HG02678 (cell line): ENCODE measurements around the gene HIVEP2.

Experiments used
- ATAC-seq: cut with Tn5 transposase; IDR thresholded peaks from one replicate; pipeline ENCODE4 v1.9.1; 2021; ENCODE audit warnings: mild to moderate bottlenecking, moderate library complexity; ENCODE audit not compliant: unreplicated experiment

The HIVEP2 gene

GRCh38 chr6:142845624-142846458 lies 99.1 kb downstream of the HIVEP2 start:
- no peak for ATAC-seq

GRCh38 chr6:142845143-142845571 lies 99.8 kb downstream of the HIVEP2 start:
- ATAC-seq, result peak; percentile 33

- ATAC-seq, result no peak
These were observed 100.8 kb downstream of the HIVEP2 start for GRCh38 chr6:142844065-142844755.

GRCh38 chr6:142843361-142843760 lies 101.6 kb downstream of the HIVEP2 start:
- ATAC-seq, result no peak

DNA sequence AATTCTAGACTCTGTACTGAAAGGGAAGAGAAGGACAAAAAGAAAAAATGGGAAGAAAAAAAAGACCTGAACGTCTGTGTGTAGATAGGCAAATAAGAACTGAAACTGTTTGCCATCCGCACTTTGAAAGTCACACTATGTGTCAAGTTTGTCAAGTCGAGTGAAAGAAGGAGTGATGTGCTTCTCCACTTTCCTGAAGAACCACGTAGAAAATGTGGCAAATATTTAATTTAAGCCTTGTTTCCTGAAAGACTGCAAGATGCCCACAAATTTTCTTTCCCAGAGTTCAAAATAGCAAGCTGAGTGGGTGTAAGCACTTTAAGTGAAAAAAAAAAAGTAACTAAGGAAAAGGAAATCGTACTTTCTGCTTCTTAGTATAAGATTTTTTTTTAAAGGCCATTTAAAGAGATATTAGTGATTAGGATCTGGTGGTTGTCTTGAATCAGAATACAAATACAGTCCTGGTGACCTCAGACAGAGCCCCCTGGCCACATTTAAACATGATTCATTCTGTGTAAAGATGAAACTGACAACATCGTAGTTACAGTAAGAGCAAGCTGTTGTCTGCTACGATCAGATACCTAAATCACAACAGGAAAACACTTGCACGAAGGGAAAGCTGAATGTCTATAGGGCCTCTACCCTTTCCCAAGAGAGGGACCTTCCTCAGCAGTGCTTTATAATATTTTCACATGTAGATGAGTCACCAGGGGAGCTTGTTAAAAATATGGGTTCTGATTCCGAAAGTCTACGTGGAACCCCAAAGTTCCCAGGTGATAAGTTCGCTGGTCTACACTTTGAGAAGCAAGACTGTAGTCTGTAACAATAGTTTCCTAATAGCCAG lies 102.3 kb downstream of the HIVEP2 start:
- peak; percentile 64 for ATAC-seq

- ATAC-seq, result no peak
These were observed 103.1 kb downstream of the HIVEP2 start for GRCh38 chr6:142841915-142842314.

DNA sequence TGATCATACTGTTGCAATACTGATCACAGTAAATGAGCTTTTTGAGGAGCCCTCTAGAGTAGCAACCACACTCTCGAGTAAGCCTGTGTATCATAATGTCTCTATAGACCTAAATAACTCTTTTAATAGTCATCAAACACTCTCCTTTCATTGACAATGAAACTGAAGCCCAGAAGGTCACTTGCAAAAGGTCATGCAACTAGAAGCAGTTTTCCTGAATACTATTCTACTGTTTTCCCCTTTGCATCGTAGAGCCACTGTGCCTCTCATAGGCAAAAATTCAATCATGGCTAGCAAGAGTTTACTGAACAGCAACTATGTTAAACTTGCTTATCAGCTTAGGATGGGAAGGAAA lies 105.3 kb downstream of the HIVEP2 start:
- no peak for ATAC-seq

DNA sequence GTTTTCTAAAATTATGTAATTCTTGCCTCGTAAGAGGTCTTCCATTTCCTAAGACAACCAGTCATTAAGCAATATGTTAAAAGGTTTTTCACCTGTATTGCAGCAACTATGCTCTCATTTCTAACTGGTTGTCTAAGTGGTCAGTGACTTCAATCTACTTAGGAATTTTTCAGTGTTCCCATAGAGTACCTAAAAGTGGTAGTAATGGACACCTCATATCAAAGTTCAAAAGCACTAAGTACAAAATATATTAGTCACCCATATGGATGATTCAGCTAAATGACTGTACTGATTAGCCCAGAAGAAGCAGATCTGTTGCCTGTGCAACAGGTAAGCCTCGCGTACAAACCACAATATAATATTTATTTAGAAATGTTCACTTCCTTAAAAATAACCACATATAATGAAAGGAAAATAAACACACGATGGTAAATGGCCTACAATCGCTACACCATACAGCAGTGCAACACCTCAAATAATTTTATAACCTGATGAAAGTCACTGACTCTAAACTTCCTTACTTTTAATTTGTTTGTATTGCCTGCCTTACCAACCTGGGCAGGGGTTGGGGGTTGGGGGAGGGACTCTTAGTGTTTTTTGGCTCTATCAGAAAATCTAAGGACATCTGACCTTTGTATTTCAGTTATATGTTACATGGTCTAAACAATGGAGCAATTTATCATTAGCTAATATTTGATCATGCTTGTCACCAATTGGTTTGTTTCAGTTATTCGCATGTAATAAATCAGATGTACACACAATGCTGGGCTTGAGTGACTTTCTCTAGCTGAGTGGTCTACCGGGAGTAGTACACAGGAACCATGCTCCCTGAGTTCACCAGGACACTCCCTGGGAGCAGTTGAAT lies 105.9 kb downstream of the HIVEP2 start:
- no peak for ATAC-seq

DNA sequence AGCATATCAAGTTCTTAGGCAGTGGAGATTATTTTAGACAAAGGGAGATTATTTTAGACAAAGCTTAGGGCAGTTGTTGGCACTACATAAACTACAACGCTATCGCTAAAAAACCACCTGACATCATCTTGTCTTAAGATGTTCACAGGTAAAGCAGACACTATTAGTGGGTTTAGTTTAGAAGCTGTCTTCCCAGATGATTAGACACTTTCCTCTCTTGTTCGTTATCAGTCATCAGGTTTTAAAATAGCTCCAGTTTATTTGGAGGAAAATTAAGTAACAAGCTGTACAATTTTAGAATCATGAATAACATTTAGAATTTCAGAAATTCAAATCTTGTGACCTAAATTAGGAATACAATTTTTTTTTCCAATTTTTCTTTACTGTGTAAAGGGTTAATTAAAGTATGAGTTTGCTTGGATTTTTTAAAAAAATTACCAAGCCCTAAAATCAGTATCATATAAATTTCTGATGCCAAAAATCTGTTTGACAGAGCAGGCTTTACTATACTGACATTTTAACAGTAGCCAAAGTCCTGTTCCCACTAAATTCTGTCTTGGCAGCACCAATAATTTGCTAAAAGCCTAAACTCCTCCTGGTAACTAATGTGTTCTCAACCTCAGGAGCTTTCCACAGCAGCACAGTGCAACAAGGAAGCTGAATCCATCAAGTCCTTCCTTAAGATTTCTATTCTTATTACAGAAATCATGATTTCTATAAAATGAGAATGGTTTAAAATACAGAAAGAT lies 109.0 kb downstream of the HIVEP2 start:
- no peak for ATAC-seq

DNA sequence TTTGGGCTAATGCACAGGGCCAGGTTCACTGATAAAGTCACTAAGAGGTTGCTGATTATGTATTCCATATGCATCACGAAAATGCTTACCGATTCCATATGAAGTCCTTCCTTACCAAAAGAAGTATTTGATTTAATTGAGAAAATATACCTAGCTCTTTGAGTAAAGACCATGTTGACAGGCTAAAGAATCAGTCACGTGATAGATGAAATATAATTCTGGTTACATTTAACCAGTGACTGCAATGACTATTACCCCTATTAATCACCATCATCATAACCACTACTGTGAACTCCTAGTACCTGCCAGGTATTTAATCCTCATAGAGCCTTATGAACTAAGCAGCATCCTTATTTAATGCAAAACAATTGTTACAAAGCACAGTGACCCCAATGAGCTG lies 110.1 kb downstream of the HIVEP2 start:
- no peak for ATAC-seq

DNA sequence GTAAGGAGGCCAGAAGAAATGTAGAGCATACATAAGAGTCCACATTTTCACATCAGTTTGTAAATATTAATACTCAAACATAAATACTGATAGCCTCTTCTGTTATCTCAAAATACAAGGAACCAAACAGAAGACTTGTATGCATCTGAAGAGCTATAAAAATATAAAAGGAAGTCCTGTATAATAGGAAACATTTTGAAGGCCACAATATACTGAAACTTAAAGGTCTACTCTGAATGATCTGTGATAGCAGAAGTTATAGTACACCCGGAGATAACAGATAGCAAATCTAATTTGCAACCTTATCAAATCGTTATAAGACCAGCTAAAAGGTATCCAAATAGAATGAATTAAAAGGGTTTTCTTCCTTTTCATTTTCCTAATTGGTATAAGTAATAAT lies 111.2 kb downstream of the HIVEP2 start:
- no peak for ATAC-seq

DNA sequence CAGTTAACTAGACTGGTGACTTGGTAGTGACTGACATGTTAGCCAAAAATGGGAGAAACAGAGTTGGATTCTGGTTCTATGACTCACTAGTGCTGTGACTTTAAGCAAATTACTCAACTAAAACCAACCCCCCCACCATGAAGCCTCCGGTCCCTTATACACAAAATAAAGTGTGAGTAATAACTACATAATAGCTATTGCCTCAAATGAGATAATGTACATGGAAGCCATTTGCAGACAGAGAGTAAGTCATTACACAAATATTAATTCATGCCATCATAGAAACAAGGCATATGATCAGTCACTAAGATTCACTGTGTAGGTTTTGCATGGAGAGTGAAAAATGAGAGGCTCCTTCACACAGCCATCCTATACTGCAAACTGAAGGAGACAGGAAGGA lies 111.9 kb downstream of the HIVEP2 start:
- no peak for ATAC-seq

- ATAC-seq, result no peak
These were observed 114.2 kb downstream of the HIVEP2 start for GRCh38 chr6:142830807-142831206.

GRCh38 chr6:142830116-142830710 lies 114.8 kb downstream of the HIVEP2 start:
- no peak for ATAC-seq

- no peak for ATAC-seq
These were observed 115.4 kb downstream of the HIVEP2 start for GRCh38 chr6:142829556-142829955.

DNA sequence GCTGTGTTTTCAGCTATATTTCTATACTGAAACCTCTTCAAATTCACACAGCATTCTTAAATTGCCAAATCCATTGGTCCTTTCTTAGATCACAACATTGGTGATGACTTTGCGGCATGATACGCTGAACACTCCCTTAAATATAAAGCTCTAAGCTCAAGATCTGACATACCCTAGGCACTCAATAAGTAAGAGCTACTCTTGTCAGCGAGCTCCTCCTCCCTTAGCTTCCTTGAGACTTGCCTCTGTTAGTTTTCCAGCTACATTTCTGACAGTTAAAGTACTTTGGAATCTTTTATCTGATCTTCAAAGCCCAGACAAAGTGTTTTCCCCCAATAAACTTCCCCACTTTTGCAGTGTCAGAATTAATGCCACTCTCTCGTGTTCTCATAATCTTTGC lies 117.0 kb downstream of the HIVEP2 start:
- no peak for ATAC-seq

GRCh38 chr6:142827369-142827768 lies 117.6 kb downstream of the HIVEP2 start:
- no peak for ATAC-seq

DNA sequence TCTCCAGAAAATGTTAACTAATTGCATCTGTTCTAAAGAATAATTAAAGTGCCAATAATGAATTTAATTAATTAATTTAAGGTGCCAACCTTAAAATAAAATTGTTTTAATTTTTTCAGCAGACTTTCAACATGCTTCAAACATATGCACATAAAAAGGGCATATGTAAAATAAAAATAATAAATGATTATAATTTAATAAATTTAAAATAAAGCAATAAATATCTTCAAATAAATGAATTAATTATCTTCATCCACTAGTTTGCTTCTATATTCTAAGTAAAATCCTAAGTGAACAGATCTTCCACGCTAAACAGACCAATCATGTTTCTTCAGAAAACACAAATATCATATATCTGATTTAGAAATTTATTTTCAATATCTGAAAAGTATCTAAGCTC lies 119.2 kb downstream of the HIVEP2 start:
- no peak for ATAC-seq

GRCh38 chr6:142824426-142824825 lies 120.5 kb downstream of the HIVEP2 start:
- ATAC-seq, result no peak
